LNCAP (cell line): ENCODE data around the gene FGD6.

ENCODE experiments used
- TF ChIP-seq, protein P1 (sequence below): fragments of 450-650 bp; IDR thresholded peaks from 2 replicates; pipeline ENCODE4 v1.5.1; 2017; ENCODE audit warnings: mild to moderate bottlenecking

Gene FGD6

DNA sequence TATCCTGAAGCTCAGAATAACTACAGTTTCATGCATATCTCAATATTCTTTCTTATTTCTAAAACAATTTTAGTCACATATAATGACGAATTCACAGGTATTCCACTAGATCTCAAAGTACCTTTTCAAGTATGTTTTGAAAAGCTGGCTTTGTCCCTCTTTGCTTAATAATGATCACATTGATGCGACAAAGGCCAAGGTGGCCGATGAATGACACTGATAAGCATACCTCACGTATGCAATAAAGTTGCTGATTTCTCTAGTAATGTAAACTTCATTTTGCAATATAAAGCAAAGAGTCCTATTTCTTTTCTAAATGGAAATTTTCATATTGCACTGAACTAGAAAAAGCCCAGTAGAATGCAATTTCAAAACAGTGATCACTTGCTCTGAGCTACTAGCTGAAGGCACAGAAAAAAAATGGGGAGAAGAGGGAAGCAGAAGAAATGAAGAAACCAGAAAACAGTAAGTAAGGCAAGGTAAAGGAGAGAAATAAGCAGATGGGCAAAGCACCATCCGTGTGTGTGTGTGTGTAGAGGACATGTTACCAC is 29.3 kb downstream of the FGD6 start:
- TF ChIP-seq, protein P1, sequence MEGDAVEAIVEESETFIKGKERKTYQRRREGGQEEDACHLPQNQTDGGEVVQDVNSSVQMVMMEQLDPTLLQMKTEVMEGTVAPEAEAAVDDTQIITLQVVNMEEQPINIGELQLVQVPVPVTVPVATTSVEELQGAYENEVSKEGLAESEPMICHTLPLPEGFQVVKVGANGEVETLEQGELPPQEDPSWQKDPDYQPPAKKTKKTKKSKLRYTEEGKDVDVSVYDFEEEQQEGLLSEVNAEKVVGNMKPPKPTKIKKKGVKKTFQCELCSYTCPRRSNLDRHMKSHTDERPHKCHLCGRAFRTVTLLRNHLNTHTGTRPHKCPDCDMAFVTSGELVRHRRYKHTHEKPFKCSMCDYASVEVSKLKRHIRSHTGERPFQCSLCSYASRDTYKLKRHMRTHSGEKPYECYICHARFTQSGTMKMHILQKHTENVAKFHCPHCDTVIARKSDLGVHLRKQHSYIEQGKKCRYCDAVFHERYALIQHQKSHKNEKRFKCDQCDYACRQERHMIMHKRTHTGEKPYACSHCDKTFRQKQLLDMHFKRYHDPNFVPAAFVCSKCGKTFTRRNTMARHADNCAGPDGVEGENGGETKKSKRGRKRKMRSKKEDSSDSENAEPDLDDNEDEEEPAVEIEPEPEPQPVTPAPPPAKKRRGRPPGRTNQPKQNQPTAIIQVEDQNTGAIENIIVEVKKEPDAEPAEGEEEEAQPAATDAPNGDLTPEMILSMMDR = no peak

DNA sequence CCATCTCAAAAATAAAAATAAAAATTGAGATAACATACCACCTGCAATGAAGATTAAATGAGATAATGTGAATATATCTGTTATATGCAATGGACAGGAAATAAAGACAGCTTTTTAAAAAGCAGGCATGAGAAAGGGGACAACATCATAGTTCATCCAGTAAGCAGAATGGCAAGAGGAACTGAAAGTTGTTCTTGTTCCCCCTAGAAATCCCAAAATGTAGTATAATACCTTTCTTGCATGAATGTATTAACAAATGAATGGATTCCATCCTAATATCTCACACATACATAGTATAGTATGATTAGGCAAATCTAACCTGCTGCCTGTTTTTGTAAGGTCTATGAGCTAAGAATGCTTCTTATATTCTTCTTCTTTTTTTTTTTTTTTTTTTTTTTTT is 31.4 kb downstream of the FGD6 start:
- TF ChIP-seq, protein P1 = no peak

DNA sequence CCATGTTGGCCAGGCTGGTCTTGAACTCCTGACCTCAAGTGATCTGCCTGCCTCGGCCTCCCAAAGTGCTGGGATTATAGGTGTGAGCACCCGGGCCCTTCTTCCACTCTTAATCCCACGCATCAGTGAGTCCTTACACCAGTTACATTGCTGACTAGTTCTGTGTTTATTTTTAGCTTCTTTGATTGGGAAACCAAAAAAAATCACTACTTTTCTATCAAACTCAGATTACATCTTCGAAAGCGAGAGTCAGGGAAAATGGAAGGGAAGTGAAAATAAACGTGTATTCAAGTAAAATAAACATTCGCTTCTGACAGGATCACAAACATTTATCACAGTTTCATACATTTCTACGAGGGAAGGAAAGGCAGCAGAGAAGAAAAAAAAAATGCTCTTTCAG is 32.2 kb downstream of the FGD6 start:
- TF ChIP-seq, protein P1 = no peak

DNA sequence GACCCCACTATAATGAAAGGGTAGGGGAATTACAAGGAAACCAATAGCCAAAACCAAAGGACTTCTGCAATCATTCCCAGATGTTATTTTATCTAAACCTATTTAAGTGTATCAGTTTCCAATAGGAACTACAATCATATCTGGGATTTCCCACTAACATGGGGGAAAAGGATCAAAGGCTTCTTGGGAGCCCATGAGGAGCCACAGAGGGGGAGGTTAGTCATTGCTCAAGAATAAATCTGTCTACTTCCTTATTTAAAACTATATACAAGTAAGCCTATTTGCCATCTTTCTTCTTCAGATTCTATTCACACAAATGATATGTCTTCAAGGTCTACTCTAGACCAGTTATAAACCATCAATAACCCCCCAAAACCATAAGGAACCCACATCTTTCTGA is 33.1 kb downstream of the FGD6 start:
- TF ChIP-seq, protein P1 = no peak

DNA sequence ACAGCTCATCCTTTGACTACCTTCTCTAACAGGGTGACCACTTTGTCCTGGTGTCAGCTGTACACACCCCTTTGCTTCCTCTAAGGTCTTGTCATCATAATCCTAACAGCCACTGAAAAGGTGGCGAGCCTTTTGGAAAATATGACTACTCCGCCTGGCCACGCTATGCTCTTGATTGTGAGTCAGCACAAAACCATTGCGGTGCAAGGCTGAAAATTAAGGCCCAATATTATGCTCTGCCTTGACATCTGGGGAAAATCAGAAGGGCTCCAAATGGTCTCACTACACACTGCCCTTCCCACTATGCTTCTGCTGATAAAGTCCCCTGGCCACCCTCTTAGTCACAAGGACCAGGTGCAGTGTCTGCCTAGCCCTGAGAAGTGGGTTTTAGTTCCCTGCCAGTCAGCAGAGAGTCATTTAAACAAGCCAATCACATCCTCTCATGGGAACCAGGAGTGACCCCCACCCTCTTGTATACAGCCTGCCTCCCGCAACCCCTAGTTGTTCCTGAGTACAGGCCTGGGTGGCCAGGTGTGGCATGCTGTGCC is 34.3 kb downstream of the FGD6 start:
- TF ChIP-seq, protein P1 = no peak

DNA sequence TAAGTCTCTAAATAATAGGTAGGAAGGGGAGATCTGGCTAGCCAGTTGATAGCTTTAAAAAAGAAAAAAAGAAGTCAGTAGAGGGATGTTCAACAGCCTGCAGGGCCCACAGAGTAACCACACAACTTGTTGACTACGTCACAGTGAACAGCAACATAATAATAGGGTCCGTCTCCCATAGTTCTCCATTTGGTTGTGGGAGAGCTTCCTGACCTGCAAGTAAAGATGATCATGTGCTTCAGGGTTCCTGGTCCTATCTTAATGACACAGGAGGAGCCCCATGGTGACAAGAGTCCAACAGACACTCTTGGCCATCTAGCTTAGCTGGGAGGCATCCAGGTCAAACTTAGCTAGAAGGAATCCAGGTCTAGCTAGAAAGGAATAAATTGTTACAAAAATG is 36.2 kb downstream of the FGD6 start:
- TF ChIP-seq, protein P1 = no peak

DNA sequence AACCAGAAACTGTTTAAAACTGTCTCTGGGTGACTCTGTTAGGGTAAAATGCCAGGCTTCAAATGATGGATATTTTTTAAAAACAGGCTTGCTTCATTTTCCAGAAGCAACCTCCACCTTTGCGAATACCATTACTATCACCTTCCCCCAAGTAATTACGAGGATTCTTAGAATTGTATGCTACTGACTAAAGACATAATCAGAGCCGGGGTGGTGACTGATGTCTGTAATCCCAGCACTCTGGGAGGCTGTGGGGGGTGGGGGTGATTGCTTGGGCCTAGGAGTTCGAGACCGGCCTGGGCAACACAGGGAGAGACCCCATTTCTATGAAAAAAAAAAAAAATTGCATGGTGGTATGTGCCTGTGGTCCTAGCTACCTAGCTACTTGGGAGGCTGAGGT is 38.3 kb downstream of the FGD6 start:
- TF ChIP-seq, protein P1 = no peak

DNA sequence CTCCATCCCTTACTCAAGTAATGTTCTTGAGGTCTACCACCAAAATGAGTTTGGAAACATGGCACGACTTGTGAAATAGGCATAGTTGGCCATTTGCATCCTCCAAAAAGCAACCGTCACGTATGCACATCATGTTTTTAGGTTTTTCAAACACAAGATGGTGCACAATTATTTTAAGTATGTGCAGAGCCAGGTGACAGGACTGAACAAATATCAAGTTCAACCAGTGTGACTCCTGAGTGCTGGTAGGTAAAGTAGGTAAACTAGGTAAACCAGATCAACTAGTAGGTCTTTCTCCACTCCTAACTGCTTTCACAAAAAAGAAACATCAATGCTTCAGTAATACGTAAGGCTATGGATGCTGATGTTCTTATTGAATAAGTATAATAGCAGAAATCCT is 39.1 kb downstream of the FGD6 start:
- TF ChIP-seq, protein P1 = no peak
